Measurements from ENCODE around the gene PTPRE. TPM values are rescaled to one million over a fixed set of nuclear protein-coding genes. Genes with fewer than 3 reads are reported as not detected.

Gene PTPRE
- total RNA-seq, 4 donors from 2014 or later, result 28.1 to 89.7 (median 54.2) TPM

DNA sequence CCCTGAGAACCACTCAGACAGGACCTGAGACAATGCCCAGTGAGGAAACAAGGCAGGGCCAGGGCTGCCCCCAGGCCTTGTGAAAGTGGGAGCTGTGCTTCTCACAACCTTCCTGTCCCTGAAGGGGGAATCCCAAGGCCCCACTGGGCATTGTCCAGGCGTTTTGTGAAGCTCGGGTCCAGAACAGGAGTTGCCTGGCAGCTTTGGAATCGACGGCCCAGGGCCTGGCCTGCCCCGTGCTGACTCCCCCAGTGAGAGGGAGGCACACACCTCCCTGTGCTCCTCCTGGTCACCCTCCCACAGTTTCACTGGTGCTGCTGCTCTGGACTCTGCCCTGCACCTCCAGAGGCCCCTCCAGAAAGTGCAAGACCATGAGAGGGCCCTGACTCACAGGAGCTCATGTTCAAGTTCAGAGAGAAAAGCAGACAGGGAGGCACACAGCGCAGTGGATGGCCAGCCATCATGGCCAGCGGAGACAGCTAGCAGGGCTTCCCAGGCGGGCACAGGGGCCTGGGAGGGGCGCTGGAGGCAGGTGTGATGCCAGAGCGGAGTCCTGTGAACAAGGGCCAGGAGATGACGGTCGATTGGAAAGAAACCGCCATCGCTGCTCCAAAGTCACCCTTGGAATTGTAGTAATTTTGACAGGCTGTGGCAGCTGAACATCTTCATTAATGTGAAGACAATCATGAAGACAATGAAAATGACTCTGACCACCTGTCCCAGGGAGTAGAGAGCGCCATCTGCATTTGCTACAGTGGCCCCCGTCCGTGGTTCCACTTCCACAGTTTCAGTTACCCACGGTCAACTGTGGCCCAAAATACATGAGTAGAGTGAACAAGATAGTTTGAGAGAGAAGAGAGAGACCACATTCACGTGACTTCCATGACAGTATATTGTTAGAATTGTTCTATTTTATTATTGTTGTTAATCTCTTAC is 115.6 kb downstream of the PTPRE start:
- DNase-seq (ENCODE audit: low spot score), result no peak
- ATAC-seq (ENCODE audit: low FRiP score), result no peak
- TF ChIP-seq, protein P1, sequence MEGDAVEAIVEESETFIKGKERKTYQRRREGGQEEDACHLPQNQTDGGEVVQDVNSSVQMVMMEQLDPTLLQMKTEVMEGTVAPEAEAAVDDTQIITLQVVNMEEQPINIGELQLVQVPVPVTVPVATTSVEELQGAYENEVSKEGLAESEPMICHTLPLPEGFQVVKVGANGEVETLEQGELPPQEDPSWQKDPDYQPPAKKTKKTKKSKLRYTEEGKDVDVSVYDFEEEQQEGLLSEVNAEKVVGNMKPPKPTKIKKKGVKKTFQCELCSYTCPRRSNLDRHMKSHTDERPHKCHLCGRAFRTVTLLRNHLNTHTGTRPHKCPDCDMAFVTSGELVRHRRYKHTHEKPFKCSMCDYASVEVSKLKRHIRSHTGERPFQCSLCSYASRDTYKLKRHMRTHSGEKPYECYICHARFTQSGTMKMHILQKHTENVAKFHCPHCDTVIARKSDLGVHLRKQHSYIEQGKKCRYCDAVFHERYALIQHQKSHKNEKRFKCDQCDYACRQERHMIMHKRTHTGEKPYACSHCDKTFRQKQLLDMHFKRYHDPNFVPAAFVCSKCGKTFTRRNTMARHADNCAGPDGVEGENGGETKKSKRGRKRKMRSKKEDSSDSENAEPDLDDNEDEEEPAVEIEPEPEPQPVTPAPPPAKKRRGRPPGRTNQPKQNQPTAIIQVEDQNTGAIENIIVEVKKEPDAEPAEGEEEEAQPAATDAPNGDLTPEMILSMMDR (IDR thresholded peaks at IDR 0.05), result no peak

DNA sequence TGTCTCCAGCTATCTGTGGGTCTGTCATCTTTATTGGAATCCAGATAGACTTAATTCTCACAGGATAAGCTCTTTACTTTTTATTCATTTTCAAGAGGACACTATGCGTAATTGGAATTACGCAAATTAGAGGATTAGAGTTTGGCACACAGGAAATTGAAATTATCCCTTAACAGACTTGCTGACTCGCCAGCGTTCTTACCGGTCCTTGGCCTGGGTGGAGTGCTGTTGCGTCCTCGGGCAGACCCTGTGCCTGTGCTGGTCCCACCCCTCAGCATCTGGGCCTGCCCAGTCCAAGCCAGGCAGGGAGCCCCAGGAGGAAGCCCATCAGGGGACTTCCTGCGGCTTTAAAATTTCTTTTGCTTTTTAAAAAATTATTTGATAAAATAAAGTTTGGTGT is 117.5 kb downstream of the PTPRE start:
- no peak for ATAC-seq (ENCODE audit: low FRiP score)
- TF ChIP-seq, protein P1 (IDR thresholded peaks at IDR 0.05), result no peak
- no peak for DNase-seq (ENCODE audit: low spot score)

DNA sequence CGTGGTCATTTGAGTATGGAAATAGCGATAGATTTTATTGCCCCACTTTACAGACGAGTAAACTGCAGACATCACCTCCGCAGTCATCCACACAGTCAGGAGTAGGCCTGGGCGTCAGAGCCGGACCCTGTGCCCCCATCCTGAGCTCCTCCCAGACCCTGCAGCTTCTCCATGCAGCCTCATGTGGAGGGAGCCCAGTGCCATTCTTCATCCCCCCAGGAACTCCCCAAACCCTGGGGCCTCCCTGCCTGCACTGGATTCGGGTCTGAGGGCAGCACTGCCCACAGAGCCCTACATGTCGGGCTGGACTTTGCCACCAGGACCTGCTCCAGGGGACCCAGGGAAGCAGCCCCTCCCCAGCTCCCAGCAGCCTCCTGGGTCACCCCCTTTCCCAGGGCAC is 118.5 kb downstream of the PTPRE start:
- no peak for ATAC-seq (ENCODE audit: low FRiP score)
- DNase-seq (ENCODE audit: low spot score), result no peak
- TF ChIP-seq, protein P1 (IDR thresholded peaks at IDR 0.05), result no peak

DNA sequence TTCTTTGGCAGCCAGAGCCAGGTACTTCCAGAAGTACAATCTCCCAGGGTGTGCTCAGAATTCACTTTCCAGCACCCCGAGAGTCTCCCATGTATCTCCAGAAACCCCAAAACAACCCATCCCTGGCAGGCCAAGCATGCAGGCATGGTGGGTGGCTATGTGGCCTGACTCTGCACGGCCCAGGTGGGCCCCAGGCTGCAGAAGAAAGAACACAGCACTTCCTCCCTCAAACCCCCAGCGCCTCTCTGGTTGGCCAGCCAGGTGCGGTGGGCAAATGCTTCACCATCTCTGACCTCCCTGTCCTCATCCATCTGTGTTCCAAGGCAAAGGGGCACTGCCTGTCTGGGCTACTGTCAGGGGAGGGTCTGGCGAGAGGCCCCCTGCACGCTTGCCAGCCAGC is 119.0 kb downstream of the PTPRE start:
- TF ChIP-seq, protein P1 (IDR thresholded peaks at IDR 0.05), result no peak
- no peak for ATAC-seq (ENCODE audit: low FRiP score)

DNA sequence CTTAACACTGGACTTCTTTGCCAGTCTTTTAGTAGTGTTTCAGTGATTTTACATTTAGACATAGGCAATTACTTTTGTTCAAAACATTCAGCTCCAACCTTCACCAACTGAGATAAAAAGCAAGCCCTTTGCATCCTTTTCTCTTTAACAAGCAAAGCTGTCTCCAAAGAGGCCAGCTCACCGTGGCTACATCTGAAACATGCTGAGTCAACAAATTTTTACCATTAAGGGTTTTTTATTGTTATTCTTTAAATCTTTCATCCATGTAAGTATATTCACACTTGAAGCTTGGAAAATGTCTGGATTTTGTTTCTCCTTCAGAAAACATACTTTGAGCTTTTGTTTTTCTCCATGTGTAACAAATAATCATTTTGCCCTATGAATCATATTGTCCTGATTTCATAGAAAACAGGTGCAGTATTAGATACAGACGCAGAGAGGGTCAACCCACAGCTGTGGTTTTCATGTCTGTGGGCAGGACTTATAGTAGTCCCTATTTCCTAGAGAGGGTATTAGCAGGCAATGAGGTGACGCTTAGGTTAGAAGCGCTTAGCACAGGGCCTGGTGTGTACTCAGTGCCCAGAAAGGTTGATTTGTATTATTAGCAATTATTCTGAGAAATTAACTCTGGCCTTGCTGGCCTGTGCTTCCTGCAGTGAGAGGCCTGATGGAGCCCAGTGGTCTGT is 119.9 kb downstream of the PTPRE start:
- TF ChIP-seq, protein P1 (IDR thresholded peaks at IDR 0.05), result no peak
- ATAC-seq (ENCODE audit: low FRiP score), result no peak

More for the DNA sequence above, 119.0 kb downstream of the PTPRE start:
- no peak for DNase-seq (ENCODE audit: low spot score)

DNA sequence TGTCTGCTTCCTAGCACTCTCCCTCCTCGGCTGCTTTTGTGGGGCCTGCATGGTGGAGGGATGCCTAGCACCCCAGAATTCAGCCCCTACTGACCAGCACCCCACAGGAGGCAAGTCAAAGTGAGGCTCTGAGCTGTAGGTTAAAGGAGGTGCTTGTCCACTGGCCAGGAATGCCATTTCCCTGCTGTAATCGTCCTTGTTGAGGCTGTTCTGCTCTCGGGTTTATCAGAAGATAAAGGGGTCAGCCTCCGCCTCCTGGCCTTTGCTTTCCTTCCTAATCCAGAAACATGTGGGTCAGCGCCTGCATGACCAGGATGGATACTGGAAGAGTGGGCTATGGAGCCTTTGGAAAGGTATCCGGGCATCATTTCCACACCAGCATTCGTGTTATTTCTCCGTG is 120.4 kb downstream of the PTPRE start:
- TF ChIP-seq, protein P1 (IDR thresholded peaks at IDR 0.05), result no peak
- ATAC-seq (ENCODE audit: low FRiP score), result no peak
- DNase-seq (ENCODE audit: low spot score), result no peak

More for the DNA sequence above, 119.9 kb downstream of the PTPRE start:
- no peak for DNase-seq (ENCODE audit: low spot score)

All from omental fat pad (tissue), 4 donors.